ENCODE data around the gene LBX1. TPM values are rescaled to one million over a fixed set of nuclear protein-coding genes. Genes with fewer than 3 reads are reported as not detected.

LBX1 gene
- total and polyA plus RNA-seq, 2 of the 4 experiments (the other 2 are of a cell fraction) = not detected

DNA sequence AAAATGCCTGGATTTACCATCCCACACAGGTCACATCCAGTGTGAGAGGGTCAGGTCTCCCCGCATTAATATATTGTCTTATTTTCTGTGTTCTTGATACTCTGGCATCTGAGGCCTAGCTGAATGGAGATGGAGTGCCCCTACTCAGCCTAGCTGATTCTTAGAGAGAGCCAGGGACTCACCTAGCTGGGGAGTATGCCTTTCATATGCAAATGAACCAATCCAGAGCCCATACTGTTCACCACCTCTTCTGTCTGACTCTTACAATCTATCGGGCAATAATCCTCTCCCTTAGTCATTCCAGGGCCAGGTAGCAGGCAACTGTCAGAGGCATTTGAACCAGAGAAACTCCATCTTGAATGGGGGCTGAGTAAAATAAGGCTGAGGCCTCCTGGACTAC is 46.3 kb downstream of the LBX1 start:
- Histone ChIP-seq H3K9me3 (ENCODE audit: control insufficient read depth, insufficient read depth, low read length) (peaks cover 3% of the 10 kb centered on the region; the same call in 1 of the 2 replicates), H4K8ac (ENCODE audit: low read depth in 2 of 2, low read length in 2 of 2) (no peak overlapping the region), H3K4me3 (ENCODE audit: insufficient read depth, low read depth, low read length) (no peak overlapping the region), H3K36me3 (ENCODE audit: control insufficient read depth, insufficient read depth, low read length) (no peaks in the 10 kb centered on the region), H4K91ac (ENCODE audit: insufficient read depth, low read depth, low read length) (no peak overlapping the region), H3K4me1 (ENCODE audit: control insufficient read depth, insufficient read depth, low read length) (no peaks in the 10 kb centered on the region), H3K27me3 (ENCODE audit: control insufficient read depth, insufficient read depth, low read length) (peaks cover 35% of the 10 kb centered on the region), H3K27ac (ENCODE audit: insufficient read depth, low read length) (no peak overlapping the region), H2BK20ac (ENCODE audit: low read depth, low read length) (no peak overlapping the region), H2BK120ac (ENCODE audit: low read depth, low read length) (no peak overlapping the region), H3K18ac (ENCODE audit: low read depth, low read length) (no peak overlapping the region), H3K56ac (ENCODE audit: extremely low read depth, insufficient read depth, low read length) (no peak overlapping the region), H3K14ac (replicated peaks; ENCODE audit: low read depth, low read length) (no peak overlapping the region), H3K23ac (ENCODE audit: low read depth, low read length) (no peak overlapping the region), H4K20me1 (ENCODE audit: insufficient read depth, low read length) (no peaks in the 10 kb centered on the region), H3K79me1 (ENCODE audit: low read depth in 1 of 2, low read length in 2 of 2) (no peaks in the 10 kb centered on the region), H2AK9ac (replicated peaks; ENCODE audit: low read depth, low read length, poor library complexity) (no peak overlapping the region), H2AFZ (replicated peaks; ENCODE audit: low read length, poor library complexity) (no peak overlapping the region), H4K5ac (ENCODE audit: low read depth, low read length) (no peak overlapping the region), H3K9ac (ENCODE audit: low read depth, low read length) (no peak overlapping the region), H2BK15ac (ENCODE audit: low read depth, low read length) (no peak overlapping the region), H3K9me1 (ENCODE audit: insufficient read depth, low read length) (no peaks in the 10 kb centered on the region), H3K4ac (ENCODE audit: low read depth, low read length) (no peak overlapping the region), H3K4me2 (ENCODE audit: low read depth, low read length) (no peak overlapping the region), H2AK5ac (ENCODE audit: low read depth, low read length) (no peak overlapping the region), H2BK5ac (ENCODE audit: low read depth, low read length, poor library complexity, severe bottlenecking) (no peak overlapping the region)
- CTCF ChIA-PET = no interaction called here
- intact Hi-C loops (cut with micrococcal nuclease) (no loop called here), in situ Hi-C loops (cut with MboI; ENCODE audit: low sequenced_read_pairs) (loop anchor here (10.0 kb wide), 1 partner anchor 562 kb away; no protein-coding TSS in a partner anchor), dilution Hi-C loops (cut with HindIII; ENCODE audit: low sequenced_read_pairs, unreplicated experiment) (no loop called here)
- POLR2A ChIA-PET (ENCODE audit: unreplicated experiment) = no interaction called here
- TF ChIP-seq NFE2L2 (IDR thresholded peaks at IDR 0.05; ENCODE audit: low read depth, low read length) = no peak
- no peak for TF ChIP-seq RAD21 (IDR thresholded peaks at IDR 0.05; ENCODE audit: low read length)
- TF ChIP-seq RCOR1 (IDR thresholded peaks at IDR 0.05; ENCODE audit: insufficient replicate concordance, low read length) = no peak
- no peak for TF ChIP-seq CEBPB (IDR thresholded peaks at IDR 0.05; ENCODE audit: low read depth, low read length)
- no peak for TF ChIP-seq POLR2A (IDR thresholded peaks at IDR 0.05; ENCODE audit: low read depth, low read length)
- no peak for TF ChIP-seq SMC3 (IDR thresholded peaks at IDR 0.05; ENCODE audit: low read depth, low read length)
- TF ChIP-seq MAZ (IDR thresholded peaks at IDR 0.05; ENCODE audit: borderline replicate concordance, low read depth, low read length) = no peak
- TF ChIP-seq CTCF (conservative IDR thresholded peaks at IDR 0.05; ENCODE audit: low read depth, low read length) = no peak
- no peak for TF ChIP-seq CHD1 (IDR thresholded peaks at IDR 0.05; ENCODE audit: low read depth, low read length)
- TF ChIP-seq MAFK (IDR thresholded peaks at IDR 0.05; ENCODE audit: low read depth, low read length) = no peak
- no peak for TF ChIP-seq BHLHE40 (IDR thresholded peaks at IDR 0.05; ENCODE audit: low read depth, low read length)
- TF ChIP-seq MXI1 (IDR thresholded peaks at IDR 0.05; ENCODE audit: borderline replicate concordance, low read depth, low read length) = no peak
- BruUV-seq (replicated peaks) = no TSS peak
- no peak for DNase-seq
- WGBS, 2 experiments (ENCODE audit: extremely low coverage in 2 of 2, insufficient read length in 1 of 2) = no CpG with 5 or more reads among the region's 2 CpGs
- no peak for ATAC-seq (ENCODE audit: low read depth)

Measured in IMR-90 (cell line).